ENCODE results near the gene ADCY9.

DNA sequence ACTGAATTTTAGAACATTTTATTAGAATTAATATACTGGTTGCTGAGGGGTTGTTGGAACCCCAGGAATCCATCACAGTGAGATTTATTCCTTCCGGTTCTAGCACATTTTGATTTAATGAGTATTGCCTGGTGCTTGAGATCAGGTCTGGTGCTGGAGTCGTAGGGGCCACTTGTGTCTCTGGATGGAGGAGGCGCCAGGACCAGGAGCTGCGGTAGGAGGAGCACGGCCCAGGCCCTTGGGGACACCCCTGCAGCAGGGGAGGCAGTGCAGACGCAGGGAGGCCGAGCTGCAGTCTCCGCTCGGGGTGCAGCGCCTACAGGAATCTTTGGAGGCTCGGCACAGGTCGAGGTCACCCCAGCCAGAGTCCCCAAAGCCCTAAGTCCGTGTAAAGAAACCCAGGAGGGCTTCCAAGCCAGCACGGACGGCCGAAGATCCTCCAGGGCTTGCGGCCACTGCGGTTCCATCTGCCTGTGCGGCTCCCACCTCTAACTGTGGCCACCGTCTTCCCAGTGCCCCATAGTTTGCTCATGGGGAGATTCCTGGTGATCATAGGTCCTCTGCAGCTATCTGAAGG, 169.6 kb downstream of the ADCY9 start:
- no peak for TF ChIP-seq EZH2 (IDR thresholded peaks at IDR 0.05; ENCODE audit: insufficient read depth, poor library complexity, severe bottlenecking)
- TF ChIP-seq EZH2phosphoT487 (IDR thresholded peaks at IDR 0.05; ENCODE audit: insufficient read depth, low read depth): no peak
